Gastrocnemius medialis (tissue), 4 donors: ENCODE results near the gene NKX3-2. TPM values are rescaled to one million over a fixed set of nuclear protein-coding genes. Genes with fewer than 3 reads are reported as not detected.
"Not testable (repeated sequence)": the region's sequence is repeated elsewhere in the genome, so short reads cannot be mapped to it uniquely, and the experiment has no call there.

Experiments
- ATAC-seq, 2 donors: fragments of 150-250 bp; one replicate each; pipeline ENCODE4 v1.9.1; 2016
- DNase-seq, 2 donors: peaks; one replicate each; pipeline ENCODE4 v3.0.0-alpha.2; 2019
- H3K27ac ChIP-seq, 4 donors: fragments of 200-600 bp; sonication (generic); 1 replicate in 1 of 4; 2 replicates in 3 of 4; pipeline ENCODE4 v1.5.1; 2016 to 2018; ENCODE audit warnings: mild to moderate bottlenecking in 2 of 4, moderate library complexity in 1 of 4
- H3K27me3 ChIP-seq, 3 donors: fragments of 200-600 bp; sonication (generic) in 2 of 3; 1 replicate in 1 of 3; 2 replicates in 2 of 3; pipeline versions ENCODE4 v1.5.1 to v1.6.0; 2016 to 2019; ENCODE audit warnings: mild to moderate bottlenecking in 1 of 3, moderate library complexity in 1 of 3
- H3K36me3 ChIP-seq, 2 donors: fragments of 200-600 bp; sonication (generic) in 1 of 2; one replicate each; pipeline ENCODE4 v1.5.1; 2017 to 2018
- H3K4me1 ChIP-seq, 2 donors: fragments of 200-600 bp; sonication (generic) in 1 of 2; one replicate each; pipeline ENCODE4 v1.5.1; 2016 to 2017; ENCODE audit warnings: mild to moderate bottlenecking in 2 of 2
- H3K4me3 ChIP-seq, 4 donors: fragments of 200-600 bp; sonication (generic) in 3 of 4; 1 replicate in 1 of 4; 2 replicates in 3 of 4; pipeline ENCODE4 v1.5.1; 2016 to 2019; ENCODE audit warnings: mild to moderate bottlenecking in 2 of 4
- H3K9me3 ChIP-seq, 3 donors: fragments of 200-600 bp; sonication (generic) in 2 of 3; 1 replicate in 1 of 3; 2 replicates in 2 of 3; pipeline ENCODE4 v1.5.1; 2016 to 2019
- POLR2A ChIP-seq, 2 donors: fragments of 450-650 bp; IDR thresholded peaks; one replicate each; pipeline ENCODE4 v1.6.1; 2017; ENCODE audit warnings: antibody characterized with exemption in 2 of 2, mild to moderate bottlenecking in 2 of 2, moderate library complexity in 2 of 2
- in situ Hi-C, 4 donors: fragments of 200-750 bp; cut with MboI; loops; one replicate each; pipeline versions ENCODE4 v1.15.0 to v1.8.0; 2017; ENCODE audit warnings: low sequenced_read_pairs in 4 of 4
- intact Hi-C: fragments of 100-400 bp; cut with DNase I; formaldehyde crosslinking; loops from one replicate; pipeline ENCODE4 v1.15.1; 2023; ENCODE audit warnings: low total_unique reads
- total RNA-seq, 4 donors: library from RNA; depleted of rRNA; stranded (reverse); fragments of >200 nt; gene quantifications; one replicate each; pipeline versions ENCODE4 v1.1.0 to v1.2.3, GENCODE V29; 2016
- TF ChIP-seq, protein P1 (sequence below), 5 experiments: fragments of 450-650 bp in 3 of 5; fragments of 200-600 bp in 2 of 5; sonication (generic) in 2 of 5; IDR thresholded peaks in 4 of 5; conservative IDR thresholded peaks in 1 of 5; 1 replicate in 4 of 5; 2 replicates in 1 of 5; pipeline ENCODE4 v1.5.1; 2016 to 2019; ENCODE audit warnings: antibody characterized with exemption in 5 of 5, mild to moderate bottlenecking in 3 of 5, moderate library complexity in 3 of 5

The NKX3-2 gene
- total RNA-seq, 4 donors from 2014 or later = not detected

DNA sequence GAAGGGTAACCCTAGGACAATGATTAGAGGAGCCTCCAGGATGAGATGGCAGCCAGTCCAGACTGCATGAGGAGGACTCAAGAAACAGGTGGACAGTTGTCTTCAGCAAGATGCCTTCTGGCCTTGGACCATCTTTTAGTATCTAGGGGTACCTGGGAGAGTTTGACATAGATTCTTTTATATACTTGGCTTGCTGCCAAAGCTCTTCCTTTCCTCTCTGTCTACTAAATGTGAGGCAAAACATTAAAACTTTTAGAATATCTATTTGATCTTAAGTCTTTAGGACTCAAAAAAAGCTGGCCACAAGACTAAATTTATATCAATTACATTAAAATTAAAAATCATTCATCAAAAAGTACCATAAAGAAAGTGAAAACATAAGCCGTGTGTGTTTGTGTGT lies 18.6 kb upstream of the NKX3-2 start:
- intact Hi-C loops (no loop called here), in situ Hi-C loops (loop anchor here in 2 of 4 donors (25.0 kb wide), 1 partner anchor 826 kb away; no protein-coding TSS in a partner anchor)
- Histone ChIP-seq H3K27ac (no peak overlapping the region), H3K4me3 (no peak overlapping the region), H3K9me3 (no peaks in the 10 kb centered on the region), H3K4me1 (no peaks in the 10 kb centered on the region), H3K27me3 (no peaks in the 10 kb centered on the region), H3K36me3 (peaks cover 0 to under 1% of the 10 kb centered on the region in 2 donors)
- DNase-seq (no peak), ATAC-seq (no peak)
- TF ChIP-seq, protein P1, sequence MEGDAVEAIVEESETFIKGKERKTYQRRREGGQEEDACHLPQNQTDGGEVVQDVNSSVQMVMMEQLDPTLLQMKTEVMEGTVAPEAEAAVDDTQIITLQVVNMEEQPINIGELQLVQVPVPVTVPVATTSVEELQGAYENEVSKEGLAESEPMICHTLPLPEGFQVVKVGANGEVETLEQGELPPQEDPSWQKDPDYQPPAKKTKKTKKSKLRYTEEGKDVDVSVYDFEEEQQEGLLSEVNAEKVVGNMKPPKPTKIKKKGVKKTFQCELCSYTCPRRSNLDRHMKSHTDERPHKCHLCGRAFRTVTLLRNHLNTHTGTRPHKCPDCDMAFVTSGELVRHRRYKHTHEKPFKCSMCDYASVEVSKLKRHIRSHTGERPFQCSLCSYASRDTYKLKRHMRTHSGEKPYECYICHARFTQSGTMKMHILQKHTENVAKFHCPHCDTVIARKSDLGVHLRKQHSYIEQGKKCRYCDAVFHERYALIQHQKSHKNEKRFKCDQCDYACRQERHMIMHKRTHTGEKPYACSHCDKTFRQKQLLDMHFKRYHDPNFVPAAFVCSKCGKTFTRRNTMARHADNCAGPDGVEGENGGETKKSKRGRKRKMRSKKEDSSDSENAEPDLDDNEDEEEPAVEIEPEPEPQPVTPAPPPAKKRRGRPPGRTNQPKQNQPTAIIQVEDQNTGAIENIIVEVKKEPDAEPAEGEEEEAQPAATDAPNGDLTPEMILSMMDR (IDR thresholded peaks at IDR 0.05 in 4 of 5, conservative IDR thresholded peaks at IDR 0.05 in 1 of 5) = no peak
- TF ChIP-seq POLR2A (IDR thresholded peaks at IDR 0.05) = no peak

DNA sequence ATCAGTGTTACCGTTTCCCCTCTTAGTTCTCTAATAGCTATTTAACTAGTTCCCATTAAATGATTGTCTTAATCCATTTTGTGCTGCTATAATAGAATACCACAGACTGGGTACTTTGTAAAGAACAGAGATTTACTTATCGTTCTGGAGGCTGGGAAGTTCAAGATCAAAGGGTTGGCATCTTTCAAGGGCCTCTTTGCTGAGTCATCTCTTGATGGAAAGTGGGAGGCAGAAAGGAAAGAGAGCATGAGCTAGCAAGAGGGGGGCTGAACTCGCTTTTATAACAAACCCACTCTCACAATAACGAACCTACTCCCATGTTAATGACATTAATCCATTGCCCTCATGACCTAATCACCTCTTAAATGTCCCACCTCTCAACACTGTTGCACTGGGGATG lies 17.4 kb upstream of the NKX3-2 start:
- in situ Hi-C loops = loop anchor here in 2 of 4 donors (25.0 kb wide), 1 partner anchor 824 kb away; no protein-coding TSS in a partner anchor
- Histone ChIP-seq H3K27ac (no peak overlapping the region), H3K36me3 (no peaks in the 10 kb centered on the region), H3K4me1 (no peaks in the 10 kb centered on the region), H3K9me3 (no peaks in the 10 kb centered on the region), H3K4me3 (no peak overlapping the region), H3K27me3 (no peaks in the 10 kb centered on the region)
- TF ChIP-seq, protein P1 (IDR thresholded peaks at IDR 0.05 in 4 of 5, conservative IDR thresholded peaks at IDR 0.05 in 1 of 5) = no peak
- TF ChIP-seq POLR2A (IDR thresholded peaks at IDR 0.05) = no peak
- intact Hi-C loops = no loop called here
- DNase-seq (no peak), ATAC-seq (no peak)

DNA sequence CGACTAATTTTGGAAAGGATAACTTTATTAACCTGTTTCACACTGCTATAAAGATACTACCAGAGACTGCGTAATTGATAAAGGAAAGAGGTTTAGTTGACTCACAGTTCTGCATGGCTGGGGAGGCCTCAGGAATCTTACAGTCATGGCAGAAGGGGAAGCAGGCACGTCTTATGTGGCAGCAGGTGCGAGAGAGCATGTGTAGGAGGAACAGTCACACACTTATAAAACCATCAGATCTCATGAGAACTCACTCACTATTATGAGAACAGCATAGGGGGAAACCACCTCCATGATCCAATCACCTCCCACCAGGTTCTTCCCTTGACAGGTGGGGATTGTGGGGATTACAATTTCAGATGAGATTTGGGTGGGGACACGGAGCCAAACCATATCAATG lies 15.8 kb upstream of the NKX3-2 start:
- H3K27me3 ChIP-seq, H3K4me3 ChIP-seq, intact Hi-C loops, H3K9me3 ChIP-seq, DNase-seq, H3K27ac ChIP-seq, ATAC-seq, H3K4me1 ChIP-seq, H3K36me3 ChIP-seq: not testable (repeated sequence)
- in situ Hi-C loops = loop anchor here in 2 of 4 donors (25.0 kb wide), 1 partner anchor 823 kb away; no protein-coding TSS in a partner anchor

DNA sequence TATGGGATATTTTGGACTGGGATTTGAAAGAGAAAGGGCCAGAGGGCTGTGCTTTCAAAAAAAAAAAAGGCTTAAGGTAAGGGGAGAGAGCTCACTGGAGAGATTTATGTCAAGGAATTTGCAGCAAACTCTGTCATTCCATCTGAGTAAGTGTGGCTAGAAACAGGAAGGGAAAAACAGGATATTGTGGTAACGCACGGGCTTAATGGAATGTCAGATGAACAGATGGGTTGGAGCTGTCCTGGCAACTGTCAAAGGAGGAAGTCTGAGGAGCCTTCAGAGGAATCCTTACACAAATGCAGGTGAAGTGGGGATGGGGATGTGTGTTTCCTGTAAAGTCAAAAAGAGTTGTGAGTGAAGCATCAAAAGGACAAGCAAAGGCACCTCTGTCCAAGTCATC lies 15.1 kb upstream of the NKX3-2 start:
- DNase-seq (no peak), ATAC-seq (no peak)
- no peaks in the 10 kb centered on the region for H3K9me3 ChIP-seq
- intact Hi-C loops (no loop called here), in situ Hi-C loops (loop anchor here in 3 of 4 donors (10.0 to 25.0 kb wide), 2 partner anchors 705 to 822 kb away; no protein-coding TSS in a partner anchor)
- H3K36me3 ChIP-seq = no peaks in the 10 kb centered on the region
- H3K27ac ChIP-seq = no peak overlapping the region
- no peak overlapping the region for H3K4me3 ChIP-seq
- H3K27me3 ChIP-seq = no peaks in the 10 kb centered on the region
- H3K4me1 ChIP-seq = no peaks in the 10 kb centered on the region
- TF ChIP-seq, protein P1 (IDR thresholded peaks at IDR 0.05 in 4 of 5, conservative IDR thresholded peaks at IDR 0.05 in 1 of 5) = no peak
- TF ChIP-seq POLR2A (IDR thresholded peaks at IDR 0.05) = no peak

DNA sequence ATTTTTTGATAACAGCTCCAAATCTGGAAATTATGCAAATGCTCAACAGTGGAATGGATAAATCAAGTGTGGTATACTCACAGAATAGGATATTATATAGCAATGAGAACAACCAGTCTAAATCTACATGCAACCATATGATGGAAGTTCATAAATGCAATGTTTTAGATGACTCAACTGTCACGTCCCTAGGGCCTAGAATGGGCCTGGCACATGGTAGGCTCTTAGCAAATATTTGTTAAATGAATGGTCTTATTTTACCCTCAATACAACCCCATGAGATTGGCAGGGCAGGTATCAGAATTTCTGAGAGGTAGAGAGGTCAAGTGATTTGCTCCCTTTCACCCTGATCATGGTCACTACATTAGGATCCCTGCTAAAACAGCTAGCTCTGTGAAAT lies 14.6 kb upstream of the NKX3-2 start:
- DNase-seq (no peak), ATAC-seq (no peak)
- Histone ChIP-seq H3K4me3 (no peak overlapping the region), H3K9me3 (no peaks in the 10 kb centered on the region), H3K27ac (no peak overlapping the region), H3K36me3 (no peaks in the 10 kb centered on the region), H3K4me1 (no peaks in the 10 kb centered on the region), H3K27me3 (no peaks in the 10 kb centered on the region)
- TF ChIP-seq, protein P1 (IDR thresholded peaks at IDR 0.05 in 4 of 5, conservative IDR thresholded peaks at IDR 0.05 in 1 of 5) = no peak
- TF ChIP-seq POLR2A (IDR thresholded peaks at IDR 0.05) = no peak
- intact Hi-C loops = no loop called here
- in situ Hi-C loops = loop anchor here in 3 of 4 donors (10.0 to 25.0 kb wide), 2 partner anchors 704 to 822 kb away; no protein-coding TSS in a partner anchor
